A549 (cell line): ENCODE results near the gene FMNL2.

ENCODE experiments used
- BCL3 ChIP-seq: fragments of >200 bp; sonication (Bioruptor Twin); formaldehyde crosslinking; IDR thresholded peaks from 3 replicates; pipeline ENCODE4 v1.6.1; 2016
- CTCF ChIP-seq: fragments of >200 bp; sonication (Bioruptor Twin); formaldehyde crosslinking; IDR thresholded peaks from 3 replicates; pipeline ENCODE4 v1.5.1; 2016
- HEYL ChIP-seq: fragments of 250-450 bp; sonication (Bioruptor Pico); IDR thresholded peaks from 2 replicates; pipeline ENCODE4 v1.8.0; 2021; ENCODE audit warnings: mild to moderate bottlenecking, moderate library complexity
- HOXA7 ChIP-seq: fragments of 250-450 bp; sonication (Bioruptor Pico); IDR thresholded peaks from 2 replicates; pipeline ENCODE4 v1.5.0; 2020; ENCODE audit warnings: mild to moderate bottlenecking, moderate library complexity
- MAX ChIP-seq: IDR thresholded peaks from 2 replicates; pipeline ENCODE4 v1.6.1; 2012
- PHF8 ChIP-seq: fragments of 200-600 bp; sonication (generic); IDR thresholded peaks from 2 replicates; pipeline ENCODE4 v1.6.1; 2016; ENCODE audit warnings: low read depth, mild to moderate bottlenecking, antibody characterized with exemption, moderate library complexity, borderline replicate concordance
- POLR2A ChIP-seq: IDR thresholded peaks from 2 replicates; pipeline ENCODE4 v1.6.1; 2012; ENCODE audit warnings: mild to moderate bottlenecking, low read length
- RAD21 ChIP-seq, 2 experiments: fragments of >200 bp in 1 of 2; sonication (Bioruptor Twin) in 1 of 2; formaldehyde crosslinking in 1 of 2; IDR thresholded peaks in 1 of 2; conservative IDR thresholded peaks in 1 of 2; 2 replicates in 1 of 2; 3 replicates in 1 of 2; pipeline ENCODE4 v1.6.1; 2012 to 2018; ENCODE audit warnings: inconsistent platforms in 1 of 2
- RARB ChIP-seq: fragments of 250-450 bp; sonication (Bioruptor Pico); IDR thresholded peaks from 2 replicates; pipeline ENCODE4 v1.8.0; 2021; ENCODE audit warnings: mild to moderate bottlenecking, moderate library complexity
- RCOR1 ChIP-seq: fragments of 150-350 bp; IDR thresholded peaks from 2 replicates; pipeline ENCODE4 v1.6.1; 2014; ENCODE audit warnings: antibody characterized with exemption, low read length, low read depth
- RNF2 ChIP-seq: fragments of 200-600 bp; sonication (generic); IDR thresholded peaks from 2 replicates; pipeline ENCODE4 v1.6.1; 2016; ENCODE audit warnings: low read depth, mild to moderate bottlenecking, antibody characterized with exemption, moderate library complexity, borderline replicate concordance

GRCh38 chr2:152307863-152308262, 27.1 kb upstream of the FMNL2 start:
- TF ChIP-seq CTCF = no peak
- TF ChIP-seq POLR2A = no peak
- no peak for TF ChIP-seq RARB (CRISPR knock-in tag)
- TF ChIP-seq HOXA7 = no peak
- TF ChIP-seq PHF8 = no peak
- no peak for TF ChIP-seq RCOR1
- TF ChIP-seq RAD21 (conservative IDR thresholded peaks at IDR 0.05 in 1 of 2, IDR thresholded peaks at IDR 0.05 in 1 of 2) = no peak
- no peak for TF ChIP-seq BCL3
- TF ChIP-seq HEYL (CRISPR knock-in tag) = no peak
- TF ChIP-seq MAX = no peak
- no peak for TF ChIP-seq RNF2
